Measurements from ENCODE around the gene HDAC11. TPM values are rescaled to one million over a fixed set of nuclear protein-coding genes. Genes with fewer than 3 reads are reported as not detected.

Gene HDAC11
- total RNA-seq, 1 experiment from 2014 or later: 7.0 TPM

- Histone ChIP-seq H3K9ac (ENCODE audit: extremely low read depth, insufficient read length, low read length) (no peak overlapping the region), H3K14ac (ENCODE audit: insufficient read depth, low read length) (no peak overlapping the region), H2AFZ (ENCODE audit: low read length) (no peak overlapping the region), H3K27me3 (ENCODE audit: insufficient read depth, low read length) (no peaks in the 10 kb centered on the region), H3K18ac (ENCODE audit: insufficient read length, low read depth, low read length) (no peak overlapping the region), H3K79me2 (ENCODE audit: insufficient read depth, low read length) (no peaks in the 10 kb centered on the region), H4K8ac (replicated peaks; ENCODE audit: insufficient read length, low read depth, low read length) (no peak overlapping the region), H3K9me3 (ENCODE audit: control insufficient read depth, low read depth, low read length) (no peaks in the 10 kb centered on the region), H3K23ac (ENCODE audit: insufficient read length, low read depth, low read length) (no peak overlapping the region), H3T11ph (ENCODE audit: low read length) (no peak overlapping the region), H2BK5ac (ENCODE audit: insufficient read length, low read length) (no peak overlapping the region), H2AK5ac (ENCODE audit: insufficient read length, low read length) (no peak overlapping the region), H3K4ac (ENCODE audit: low read depth, low read length) (no peak overlapping the region), H4K5ac (ENCODE audit: insufficient read length, low read depth, low read length) (no peak overlapping the region), H3K23me2 (ENCODE audit: insufficient read length, low read depth, low read length, poor library complexity, severe bottlenecking) (no peaks in the 10 kb centered on the region), H4K91ac (ENCODE audit: insufficient read length, low read depth, low read length) (no peak overlapping the region), H4K20me1 (ENCODE audit: control insufficient read depth, insufficient read depth, insufficient read length) (no peaks in the 10 kb centered on the region), H2BK120ac (ENCODE audit: low read depth, low read length, poor library complexity, severe bottlenecking) (no peak overlapping the region), H2BK12ac (ENCODE audit: insufficient read length, low read depth, low read length) (no peak overlapping the region), H3K27ac (ENCODE audit: insufficient read length, low read depth, low read length) (no peak overlapping the region), H3K56ac (ENCODE audit: insufficient read length, low read depth, low read length) (no peak overlapping the region), H3K79me1 (ENCODE audit: insufficient read depth, low read depth, low read length, poor library complexity, severe bottlenecking) (no peaks in the 10 kb centered on the region), H2BK15ac (ENCODE audit: low read depth, low read length) (no peak overlapping the region), H3K4me2 (ENCODE audit: insufficient read depth, insufficient read length, low read length) (no peak overlapping the region), H2BK20ac (ENCODE audit: low read depth, low read length, poor library complexity, severe bottlenecking) (no peak overlapping the region), H3K4me1 (ENCODE audit: insufficient read depth, low read length) (peaks cover 3% of the 10 kb centered on the region; the same call in 1 of the 2 replicates)
- no CpG with 5 or more reads among the region's 9 CpGs for WGBS (ENCODE audit: extremely low coverage, insufficient read length, low lambda C conversion rate)
- Mint-ChIP-seq H3K9me3 (peaks cover 0 to 6% of the 10 kb centered on the region in 2 experiments; a peak in 3 of 5 replicates), H3K27me3 (ENCODE audit: low read depth) (peaks cover 10% of the 10 kb centered on the region), H3K4me1 (peaks cover 8 to 13% of the 10 kb centered on the region in 2 experiments), H3K36me3 (ENCODE audit: insufficient read depth in 1 of 3, low read depth in 3 of 3) (peaks cover 0 to 2% (median 0%) of the 10 kb centered on the region in 3 experiments; a peak in 2 of 7 replicates), H3K4me3 (no peak overlapping the region), H3K27ac (peak overlapping the region in 1 of 3 experiments; percentile 63; a peak in 2 of 7 replicates)
- TF ChIP-seq CTCF (conservative IDR thresholded peaks at IDR 0.05): peak; percentile 40
- peak; percentile 40 for DNase-seq
Measured at GRCh38 chr3:13538520-13539291, 58.6 kb downstream of the HDAC11 start.

Measured in H9 (cell line).